AG09309 (cell line): ENCODE data around the gene NR2C2.

Source experiments
- DNase-seq: peaks from one replicate; pipeline ENCODE4 v3.0.0-alpha.2; 2010; ENCODE audit warnings: low read depth
- H3K4me3 ChIP-seq: 2 replicates; pipeline ENCODE4 v1.5.1; 2011; ENCODE audit warnings: mild to moderate bottlenecking, low read depth, low read length, moderate library complexity; ENCODE audit not compliant: control insufficient read depth
- CTCF ChIP-seq: IDR thresholded peaks from 2 replicates; pipeline ENCODE4 v1.5.1; 2011; ENCODE audit warnings: mild to moderate bottlenecking, low read depth, low read length, inconsistent platforms; ENCODE audit not compliant: insufficient read depth, control insufficient read depth; ENCODE audit errors: missing control alignments

The NR2C2 gene

GRCh38 chr3:14957925-14958324 is 10.5 kb downstream of the NR2C2 start:
- TF ChIP-seq CTCF, result no peak
- no peak for DNase-seq
- H3K4me3 ChIP-seq, result no peak overlapping the region

GRCh38 chr3:14959359-14959943 is 12.1 kb downstream of the NR2C2 start:
- no peak overlapping the region for H3K4me3 ChIP-seq
- DNase-seq, result no peak
- TF ChIP-seq CTCF, result no peak

GRCh38 chr3:14962762-14963161 is 15.4 kb downstream of the NR2C2 start:
- no peak for TF ChIP-seq CTCF
- peak; percentile 23 for DNase-seq
- no peak overlapping the region for H3K4me3 ChIP-seq

GRCh38 chr3:14967285-14967684 is 19.9 kb downstream of the NR2C2 start:
- no peak for DNase-seq
- no peak for TF ChIP-seq CTCF
- no peak overlapping the region for H3K4me3 ChIP-seq

- no peak for DNase-seq
- no peak for TF ChIP-seq CTCF
- no peak overlapping the region for H3K4me3 ChIP-seq
Measured at GRCh38 chr3:14969671-14970070, 22.3 kb downstream of the NR2C2 start.

GRCh38 chr3:14976317-14976716 is 28.9 kb downstream of the NR2C2 start:
- TF ChIP-seq CTCF, result no peak
- no peak for DNase-seq
- no peak overlapping the region for H3K4me3 ChIP-seq

- DNase-seq, result no peak
- no peak overlapping the region for H3K4me3 ChIP-seq
- TF ChIP-seq CTCF, result no peak
Measured at GRCh38 chr3:14980689-14981088, 33.3 kb downstream of the NR2C2 start.
